NCI-H82 treated with DMSO at 0.1 percent for 48 hours (cell line): ENCODE measurements around the gene MTCH2.
"Not testable (repeated sequence)": the region's sequence is repeated elsewhere in the genome, so short reads cannot be mapped to it uniquely, and the experiment has no call there.

Source experiments
- DNase-seq: peaks from one replicate; lab custom pipeline; 2025; ENCODE audit not compliant: unreplicated experiment; lab: John Stamatoyannopoulos, UW

Gene MTCH2

DNA sequence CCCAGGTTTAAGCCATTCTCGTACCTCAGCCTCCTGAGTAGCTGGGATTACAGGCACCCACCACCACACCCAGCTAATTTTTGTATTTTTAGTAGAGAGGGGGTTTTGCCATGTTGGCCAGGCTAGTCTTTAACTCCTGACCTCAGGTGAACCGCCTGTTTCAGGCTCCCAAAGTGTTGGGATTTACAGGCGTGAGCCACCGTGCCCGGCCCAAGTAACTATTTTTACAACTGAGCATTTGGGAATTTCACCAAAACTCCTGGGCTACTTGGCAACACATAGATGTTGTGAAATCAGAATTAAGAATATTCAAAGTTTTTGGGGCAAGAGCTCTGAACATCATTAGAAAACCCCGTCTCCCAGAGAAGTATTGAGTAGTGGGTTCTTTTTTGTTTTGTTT lies 1.9 kb downstream of the MTCH2 start:
- DNase-seq, result not testable (repeated sequence)

DNA sequence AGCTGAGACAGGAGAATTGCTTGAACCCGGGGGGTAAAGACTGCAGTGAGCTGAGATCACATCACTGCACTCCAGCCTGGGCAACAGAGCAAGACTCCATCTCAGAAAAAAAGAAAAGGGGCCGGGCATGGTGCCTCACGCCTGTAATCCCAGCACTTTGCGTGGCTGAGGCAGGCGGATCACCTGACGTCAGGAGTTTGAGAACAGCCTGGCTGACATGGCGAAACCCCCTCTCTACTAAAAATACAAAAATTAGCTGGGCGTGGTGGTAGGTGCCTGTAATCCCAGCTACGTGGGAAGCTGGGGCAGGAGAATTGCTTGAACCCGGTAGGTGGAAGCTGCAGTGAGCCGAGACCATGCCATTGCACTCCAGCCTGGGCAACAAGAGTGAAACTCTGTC lies 6.0 kb downstream of the MTCH2 start:
- not testable (repeated sequence) for DNase-seq

DNA sequence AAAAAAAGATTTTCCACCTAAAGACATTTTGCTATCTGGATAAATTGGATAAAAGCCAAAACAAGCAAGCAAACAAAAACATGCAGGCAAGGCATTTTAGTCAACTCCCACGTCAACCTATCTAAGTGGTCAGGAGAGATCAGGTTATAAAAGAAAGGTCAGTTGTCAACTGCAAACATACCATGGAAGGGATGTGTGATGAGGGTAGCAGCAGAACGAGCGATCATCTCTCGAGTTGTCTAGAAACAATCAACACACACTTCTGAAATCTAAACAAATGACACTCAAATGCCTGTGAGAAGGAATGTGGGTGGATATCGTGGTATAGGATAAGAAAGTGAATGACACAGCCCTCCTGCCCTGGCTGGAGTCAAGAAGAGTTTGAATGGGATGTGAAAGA lies 10.9 kb downstream of the MTCH2 start:
- no peak for DNase-seq

DNA sequence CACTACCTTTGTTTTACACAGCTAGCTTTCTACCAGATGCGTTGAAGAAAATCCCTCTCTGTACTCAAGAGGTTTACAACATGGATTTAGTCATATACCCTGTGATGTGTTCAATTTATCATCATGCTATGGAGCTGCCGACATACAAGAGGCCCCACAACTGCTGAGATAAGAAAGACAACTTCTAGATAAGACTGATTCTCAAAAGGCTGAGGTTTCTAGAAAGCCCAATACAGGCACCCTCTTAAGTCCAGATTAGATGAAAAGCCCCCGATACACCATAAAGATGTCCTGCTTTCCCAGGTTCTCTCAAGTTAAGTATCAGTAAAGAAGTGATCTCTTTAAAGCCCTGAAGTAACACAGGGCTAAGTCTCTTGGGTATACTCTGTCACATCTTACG lies 14.3 kb downstream of the MTCH2 start:
- no peak for DNase-seq

DNA sequence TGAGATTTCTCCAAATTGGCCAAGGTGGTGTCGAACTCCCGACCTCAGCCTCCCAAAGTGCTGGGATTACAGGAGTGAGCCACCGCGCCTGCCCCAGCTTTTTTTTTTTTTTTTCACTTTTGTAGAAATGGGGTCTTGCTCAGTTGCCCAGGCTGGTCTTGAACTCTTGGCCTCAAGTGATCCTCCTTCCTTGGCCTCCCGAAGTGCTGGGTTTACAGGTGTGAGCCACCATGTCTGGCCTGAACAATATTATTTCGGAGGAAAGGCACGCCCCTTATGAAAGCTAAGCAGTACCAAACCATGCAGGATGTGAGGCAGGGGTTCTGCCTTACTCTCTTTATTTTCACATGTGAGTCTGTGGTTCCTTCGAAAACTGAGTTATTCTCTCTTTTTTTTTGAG lies 16.1 kb downstream of the MTCH2 start:
- no peak for DNase-seq

DNA sequence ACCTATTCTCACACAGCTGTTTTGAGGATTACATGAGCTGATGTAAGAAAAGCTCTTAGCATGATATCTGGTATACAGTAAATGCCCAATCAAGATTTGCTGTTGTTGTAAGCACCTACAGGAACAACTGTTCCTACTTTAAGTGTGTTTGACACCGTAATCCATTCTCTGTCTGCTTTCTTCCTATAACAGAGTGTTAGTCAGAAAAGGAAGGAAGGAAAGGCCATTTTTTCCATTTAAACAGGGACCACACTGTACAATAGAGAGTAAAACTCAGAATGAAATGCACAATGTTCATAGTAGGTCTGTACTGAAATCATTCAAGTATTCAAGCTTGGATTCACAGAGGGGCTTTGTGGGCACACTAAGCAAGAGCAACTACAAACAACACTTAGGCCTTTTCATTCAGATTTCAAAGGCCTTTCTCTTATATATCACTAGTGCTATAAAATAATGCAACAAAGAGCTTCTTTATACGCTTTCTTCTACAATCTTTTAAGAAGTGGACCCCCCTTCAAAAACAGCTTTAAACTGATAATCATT lies 21.5 kb downstream of the MTCH2 start:
- no peak for DNase-seq

DNA sequence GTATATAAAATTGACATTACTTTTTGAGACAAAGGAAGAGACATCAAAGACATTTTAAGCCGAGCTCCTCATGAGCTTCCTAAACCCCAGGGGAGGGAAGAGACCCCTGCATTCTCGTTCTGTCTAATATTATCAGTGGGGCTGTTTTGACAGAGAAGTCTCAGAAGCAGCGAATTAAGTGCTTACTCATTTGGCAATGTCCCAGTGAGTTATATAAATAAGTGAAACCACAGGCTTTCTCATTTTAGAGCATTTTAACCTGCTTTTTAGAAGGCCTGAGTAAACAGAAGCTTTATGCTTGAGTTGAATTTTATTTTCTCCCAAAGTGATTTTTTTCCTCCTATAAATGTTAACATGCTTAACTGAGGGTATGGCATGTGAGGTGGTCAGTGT lies 24.9 kb downstream of the MTCH2 start:
- DNase-seq, result no peak

DNA sequence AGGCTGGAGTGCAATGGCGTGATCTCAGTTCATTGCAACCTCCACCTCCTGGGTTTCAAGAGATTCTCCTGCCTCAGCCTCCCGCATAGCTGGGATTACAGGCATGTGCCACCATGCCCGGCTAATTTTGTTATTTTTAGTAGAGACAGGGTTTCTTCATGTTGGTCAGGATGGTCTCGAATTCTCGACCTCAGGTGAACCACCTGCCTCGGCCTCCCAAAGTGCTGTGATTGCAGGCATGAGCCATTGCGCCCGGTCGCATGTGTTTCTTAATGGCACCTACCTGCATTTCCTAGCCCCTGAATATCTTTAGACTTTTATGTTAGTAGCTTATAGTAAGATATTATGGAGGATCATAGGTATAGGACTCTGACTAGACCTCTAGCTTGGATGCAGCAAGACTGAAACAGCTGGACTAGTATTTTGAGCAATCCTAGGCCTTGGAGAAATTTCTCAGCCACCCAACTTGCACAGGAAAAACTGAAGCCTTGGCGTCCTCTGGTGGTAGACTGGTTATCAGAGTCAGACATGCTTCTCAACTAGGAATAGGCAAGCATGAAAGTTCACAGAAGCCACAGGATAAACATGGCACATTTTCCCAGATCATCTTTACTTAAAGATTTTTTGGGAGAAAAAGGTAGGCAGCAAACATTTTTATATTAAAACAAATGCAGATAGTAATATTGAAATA lies 25.5 kb downstream of the MTCH2 start:
- DNase-seq, result peak; percentile 32

DNA sequence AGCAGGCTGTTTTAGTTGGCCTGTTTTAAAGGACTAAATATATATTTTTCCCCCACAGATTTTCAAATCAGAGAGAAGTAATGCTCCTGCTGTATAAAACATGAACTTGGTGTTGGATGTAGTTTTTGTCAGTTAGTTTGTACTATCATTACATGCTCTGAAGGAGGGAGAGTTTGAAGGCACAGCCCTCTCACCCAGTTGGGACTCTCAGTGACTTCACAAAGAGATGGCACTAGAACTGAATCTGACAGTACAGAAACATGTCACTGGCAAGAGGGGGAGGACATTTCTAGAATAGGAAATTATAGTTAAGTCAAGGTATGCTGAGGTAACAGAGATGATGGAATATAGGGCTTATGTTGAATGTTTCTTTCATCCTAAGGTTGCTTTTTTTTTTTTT lies 27.1 kb downstream of the MTCH2 start:
- DNase-seq, result no peak

DNA sequence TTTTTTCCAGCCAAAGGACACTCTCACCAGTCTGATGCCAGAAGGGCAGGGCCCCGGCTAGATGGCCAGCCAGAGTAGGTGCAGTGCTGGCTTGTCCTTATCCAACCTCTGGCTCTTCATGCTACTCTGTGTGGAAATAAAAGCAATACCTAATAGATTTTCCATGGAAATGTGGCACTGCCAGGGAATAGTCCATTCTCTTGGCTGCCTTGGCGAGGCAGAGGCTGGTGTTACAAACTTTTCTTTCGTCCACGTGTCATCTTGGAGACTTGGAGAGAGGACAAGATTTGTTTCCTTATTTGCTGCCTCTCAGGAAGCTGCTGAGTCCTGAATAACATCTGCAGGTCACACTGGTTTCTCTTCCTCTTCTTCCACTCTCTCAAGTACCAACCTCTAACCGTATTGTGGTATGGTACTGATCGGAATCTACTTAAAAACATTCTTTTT lies 31.0 kb downstream of the MTCH2 start:
- DNase-seq, result no peak

DNA sequence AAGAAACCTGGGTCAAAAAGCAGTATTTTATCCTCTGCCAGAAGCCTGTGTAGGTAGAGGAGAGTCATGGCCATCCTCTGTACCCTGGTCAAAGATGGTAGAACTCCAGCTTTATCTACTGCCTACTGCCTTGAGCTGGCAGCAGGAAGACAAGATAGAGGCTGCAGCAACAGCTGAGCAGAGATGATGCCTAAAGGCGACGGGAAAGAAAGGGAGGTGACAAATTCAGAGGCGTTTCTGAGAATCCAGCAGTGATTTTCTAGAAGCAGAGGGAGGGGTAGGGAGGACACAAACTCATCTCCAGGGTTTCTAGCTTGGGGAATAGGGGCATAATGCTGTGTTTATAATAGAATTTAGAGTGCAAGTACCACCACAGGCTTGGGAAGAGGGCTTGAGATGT lies 32.7 kb downstream of the MTCH2 start:
- no peak for DNase-seq

DNA sequence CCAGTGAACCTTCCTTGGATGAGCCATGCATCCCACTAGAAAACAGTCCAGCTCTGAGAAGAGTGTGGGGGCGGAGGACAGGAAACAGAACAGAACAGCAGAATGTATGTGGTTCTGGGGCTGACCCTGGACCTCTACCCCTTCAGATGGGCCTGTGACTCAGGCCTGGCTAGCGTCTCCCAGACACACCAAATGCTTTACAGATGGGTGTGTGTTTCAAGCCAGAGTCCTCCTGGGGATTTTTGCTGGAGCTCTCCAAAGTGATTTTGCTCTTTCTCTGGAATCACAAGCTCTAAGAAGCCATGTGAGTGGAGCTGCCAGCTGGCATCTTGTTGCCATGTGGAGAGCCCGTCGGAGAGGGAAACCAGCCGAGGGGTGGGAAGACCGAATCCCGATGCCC lies 35.0 kb downstream of the MTCH2 start:
- DNase-seq, result no peak

DNA sequence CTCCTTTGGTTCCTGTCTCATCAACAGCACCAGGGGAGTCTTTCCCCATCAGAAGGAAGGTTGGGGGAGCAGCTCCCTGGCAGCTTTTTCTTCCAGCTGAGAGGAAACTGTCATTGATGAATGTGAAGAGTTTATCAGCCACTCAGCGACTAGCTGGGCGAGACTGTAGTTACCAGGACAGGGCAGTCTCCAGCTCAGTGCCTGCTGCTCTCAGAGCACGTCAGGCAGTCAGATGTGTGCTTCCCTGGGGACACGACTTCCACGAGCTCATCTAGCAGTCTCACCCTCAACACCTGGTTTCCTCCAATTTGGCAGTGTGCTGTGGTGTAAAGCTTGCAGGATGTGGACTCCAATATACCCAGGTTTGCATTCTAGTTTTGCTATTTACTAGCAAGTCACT lies 35.6 kb downstream of the MTCH2 start:
- DNase-seq, result no peak

DNA sequence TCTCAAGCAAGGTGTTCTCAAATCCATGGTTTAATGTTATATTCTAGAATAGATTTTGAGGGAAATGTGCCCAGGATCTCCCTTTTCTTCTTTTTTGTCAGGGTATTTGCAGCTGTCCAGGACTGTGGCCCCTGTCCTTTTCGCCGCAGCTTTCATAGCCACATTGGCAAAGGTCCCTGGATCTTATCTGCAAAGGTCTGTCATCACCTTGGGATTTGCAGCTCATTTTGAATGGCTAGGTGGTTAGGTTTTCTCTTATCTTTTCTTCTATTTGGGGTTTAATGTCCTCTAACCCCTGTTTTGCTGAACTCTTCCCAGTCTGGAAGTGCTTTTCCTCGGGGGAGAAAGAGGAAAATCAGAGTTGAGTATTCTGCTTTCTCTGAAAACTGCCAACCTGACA lies 36.4 kb downstream of the MTCH2 start:
- DNase-seq, result no peak

DNA sequence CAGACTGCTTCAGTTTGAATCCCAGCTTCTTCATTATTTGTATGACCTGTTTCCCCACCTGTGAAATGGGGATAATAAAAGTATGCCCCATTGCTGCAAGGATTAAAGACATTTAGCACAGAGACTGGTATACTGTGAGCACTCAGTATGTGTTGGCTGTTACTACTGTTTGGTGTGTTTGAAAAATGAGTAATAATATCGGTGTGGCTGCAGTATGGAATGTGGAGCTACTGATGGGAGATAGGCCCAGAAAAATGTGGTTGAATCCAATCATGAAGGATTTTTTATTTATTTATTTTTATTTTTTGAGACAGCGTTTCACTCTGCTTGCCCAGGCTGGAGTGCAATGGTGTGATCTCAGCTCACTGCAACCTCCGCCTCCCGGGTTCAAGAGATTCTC lies 39.1 kb downstream of the MTCH2 start:
- no peak for DNase-seq

DNA sequence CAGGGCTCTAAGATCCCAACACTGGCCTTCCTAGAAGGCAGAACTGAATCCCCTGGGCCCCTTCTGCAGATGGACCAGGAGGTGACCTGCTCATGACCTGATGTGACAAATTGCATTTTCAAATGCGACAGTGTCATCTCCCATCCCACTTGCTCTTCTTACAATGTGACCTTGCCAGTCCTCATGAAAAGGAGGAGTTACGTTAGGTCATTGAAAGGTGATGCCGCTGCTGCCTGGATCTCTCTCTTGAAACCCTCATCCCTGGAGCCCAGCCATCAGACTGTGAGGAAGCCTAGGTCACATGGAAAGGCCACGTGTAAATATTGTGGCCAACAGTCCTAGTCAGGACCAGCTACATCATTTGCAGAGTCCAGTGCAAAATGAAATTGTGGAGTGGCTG lies 42.5 kb downstream of the MTCH2 start:
- peak; percentile 69 for DNase-seq

DNA sequence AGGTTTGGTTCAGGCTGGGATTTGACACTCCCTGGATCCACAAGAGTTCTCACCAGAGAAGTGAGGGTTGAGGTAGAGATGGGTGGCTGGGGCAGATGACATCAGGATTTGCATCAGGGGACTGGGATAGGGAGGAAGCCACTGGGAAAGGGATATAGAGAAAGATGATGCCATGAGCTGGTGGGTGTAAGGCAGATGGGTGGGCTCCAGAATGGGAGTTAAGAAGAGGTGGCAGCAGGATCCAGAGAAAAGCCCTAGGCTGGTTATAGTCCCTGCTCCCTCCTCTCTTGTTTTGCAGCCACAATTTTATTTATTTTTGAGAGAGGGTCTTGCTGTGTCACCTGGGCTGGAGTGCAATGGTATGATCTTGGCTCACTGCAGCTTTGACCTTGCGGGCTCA lies 46.4 kb downstream of the MTCH2 start:
- no peak for DNase-seq

DNA sequence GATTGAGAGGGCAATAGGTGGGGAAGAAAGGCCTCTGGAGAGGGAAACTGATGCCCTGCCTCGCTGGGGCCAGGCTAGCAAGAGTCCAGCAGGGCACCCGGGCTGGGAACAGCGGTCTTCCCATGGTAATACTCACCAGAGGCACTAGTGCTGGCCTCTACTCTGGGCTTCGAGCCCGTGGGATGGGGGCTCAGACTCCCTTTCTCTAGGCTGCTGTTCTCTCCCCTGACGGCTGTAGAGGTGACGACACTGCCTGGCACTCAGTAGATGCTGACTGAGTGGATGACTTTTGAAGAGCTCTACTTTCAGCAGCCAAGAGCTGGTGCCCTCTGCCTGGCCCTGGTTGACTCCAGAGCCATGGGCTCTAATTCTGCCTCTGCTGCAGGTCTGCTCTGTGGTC lies 47.3 kb downstream of the MTCH2 start:
- DNase-seq, result no peak

DNA sequence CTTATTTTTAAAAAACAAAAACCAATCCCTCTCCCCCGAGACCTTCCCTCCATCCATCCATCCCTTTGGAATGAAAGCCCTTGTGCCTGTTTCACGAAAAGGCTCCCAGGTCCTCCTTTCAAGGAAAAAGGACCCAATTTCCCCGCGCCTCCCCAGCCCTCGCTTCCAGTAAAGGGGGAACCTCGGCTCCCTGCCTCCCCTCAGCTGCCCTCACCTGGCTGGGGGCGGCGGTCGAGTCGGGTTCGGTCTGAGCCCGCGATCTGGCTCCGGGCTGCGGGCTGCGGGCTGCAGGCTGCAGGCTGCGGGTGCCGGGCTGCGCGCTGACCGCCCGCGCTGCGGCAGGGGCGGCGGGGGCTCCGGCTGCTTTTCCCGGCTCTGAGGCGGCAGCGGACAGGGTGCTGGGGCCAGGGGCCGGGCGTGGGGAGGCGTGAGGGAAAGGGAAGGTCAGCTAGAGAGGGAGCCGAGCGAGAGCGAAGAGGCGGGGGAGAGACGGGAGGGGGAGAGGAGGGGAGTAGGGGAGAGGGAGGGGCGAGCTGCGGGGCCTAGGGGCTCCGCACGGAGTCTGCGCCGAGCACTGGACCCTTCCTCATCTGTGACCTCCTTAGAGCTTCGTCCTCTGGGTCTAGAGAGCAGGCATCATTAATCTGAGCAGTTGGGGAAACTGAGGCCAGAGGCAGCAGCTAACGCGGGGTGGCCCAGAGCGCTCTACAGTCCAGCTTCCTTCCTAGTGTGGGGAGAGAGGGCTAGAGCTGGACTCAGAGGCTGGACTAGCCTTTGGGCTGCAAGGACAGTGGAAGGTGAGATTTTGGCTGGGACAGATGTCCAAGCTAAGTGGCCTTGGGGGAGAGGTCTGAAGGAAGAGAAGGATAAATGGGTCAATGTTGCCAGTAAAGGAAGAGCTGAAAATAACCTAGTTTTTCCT lies 48.2 kb downstream of the MTCH2 start, which contains the start of gene C1QTNF4:
C1QTNF4 (minus strand) TSS at position 478 of the 922 bp plus-strand sequence. CDS start 3,601 bp downstream, outside the sequence.
- no peak for DNase-seq

DNA sequence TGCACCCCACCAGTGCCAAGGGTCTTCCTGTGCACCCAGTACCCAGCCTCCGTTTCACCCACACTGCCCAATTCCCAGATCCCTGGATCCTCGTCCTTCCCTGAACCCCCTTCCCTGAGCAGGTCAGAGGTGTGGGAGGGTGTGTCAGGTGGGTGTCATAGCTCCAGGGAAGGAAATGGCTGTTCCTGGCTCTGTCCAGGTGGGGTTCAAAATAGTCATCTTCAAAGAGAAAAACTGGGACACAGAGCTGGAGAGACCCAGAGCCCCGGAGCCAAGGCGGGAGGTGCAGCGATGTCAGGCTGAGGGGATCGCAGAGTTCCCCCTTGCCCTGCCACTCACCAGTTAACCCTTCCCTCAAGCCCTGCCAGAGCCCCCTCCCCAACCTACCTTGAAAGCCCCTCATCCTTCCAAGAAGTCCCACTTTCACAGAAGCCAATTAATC lies 48.8 kb downstream of the MTCH2 start:
- no peak for DNase-seq

DNA sequence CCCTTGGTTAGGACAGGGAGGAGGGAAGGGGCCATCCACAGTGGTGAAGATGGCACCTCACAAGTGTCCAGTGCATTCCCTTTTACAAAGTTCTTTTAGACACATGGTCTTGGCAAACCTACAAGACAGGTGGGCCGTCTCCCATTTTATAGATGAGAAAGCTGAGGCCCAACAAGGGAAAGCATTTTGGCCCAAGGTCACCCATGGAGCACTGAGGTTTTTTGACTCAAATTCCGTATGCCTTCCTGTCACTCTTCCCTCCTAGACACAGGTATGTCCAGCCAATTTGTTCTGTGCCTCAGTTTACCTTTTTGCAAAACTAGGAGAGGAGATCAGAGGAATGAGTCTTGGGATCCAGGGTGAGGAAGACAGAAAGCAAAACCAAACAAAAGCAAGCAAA lies 49.4 kb downstream of the MTCH2 start:
- DNase-seq, result no peak

DNA sequence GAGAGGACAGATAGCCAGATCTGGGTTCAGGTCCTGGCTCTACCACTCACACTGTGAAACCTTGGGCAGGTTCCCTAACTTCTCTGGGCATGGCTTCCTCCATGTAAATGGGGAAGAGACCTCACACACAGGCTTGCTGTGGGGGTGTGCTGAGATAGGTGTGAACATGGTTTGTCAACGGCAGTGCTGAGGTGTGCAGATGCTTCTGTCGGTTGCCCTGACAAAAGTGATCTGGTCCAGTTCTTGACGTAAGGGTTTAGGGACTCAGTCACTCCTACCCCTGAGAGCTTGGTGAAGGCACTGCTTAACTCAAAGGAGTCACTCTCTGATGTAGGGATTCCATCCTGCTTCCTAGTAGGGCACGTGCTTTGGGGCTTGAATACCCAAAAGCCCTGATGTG lies 50.1 kb downstream of the MTCH2 start:
- no peak for DNase-seq
